ENCODE data around the gene FOXP4.

DNA sequence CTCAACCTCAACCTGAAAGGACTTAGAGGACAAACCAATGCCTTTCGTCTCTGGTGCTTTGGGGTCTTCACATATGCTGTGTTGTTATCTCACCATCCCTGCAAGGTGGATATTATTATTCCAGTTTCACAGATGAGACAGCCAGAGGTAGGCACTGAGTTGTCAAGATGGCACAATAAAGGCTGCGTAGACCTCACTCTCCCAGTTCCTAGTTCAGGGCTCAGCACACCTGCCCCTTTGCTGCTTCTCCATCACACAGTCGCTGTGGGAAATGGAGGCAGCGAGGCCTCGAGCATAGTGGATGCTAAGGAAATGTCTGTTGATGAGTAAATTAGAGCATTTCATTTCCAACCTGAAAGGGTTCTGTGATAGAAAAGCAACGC is 22.0 kb downstream of the FOXP4 start:
- no peak for TF ChIP-seq EZH2 (IDR thresholded peaks at IDR 0.05; ENCODE audit: insufficient read depth, low read length)
- TF ChIP-seq, protein P1, sequence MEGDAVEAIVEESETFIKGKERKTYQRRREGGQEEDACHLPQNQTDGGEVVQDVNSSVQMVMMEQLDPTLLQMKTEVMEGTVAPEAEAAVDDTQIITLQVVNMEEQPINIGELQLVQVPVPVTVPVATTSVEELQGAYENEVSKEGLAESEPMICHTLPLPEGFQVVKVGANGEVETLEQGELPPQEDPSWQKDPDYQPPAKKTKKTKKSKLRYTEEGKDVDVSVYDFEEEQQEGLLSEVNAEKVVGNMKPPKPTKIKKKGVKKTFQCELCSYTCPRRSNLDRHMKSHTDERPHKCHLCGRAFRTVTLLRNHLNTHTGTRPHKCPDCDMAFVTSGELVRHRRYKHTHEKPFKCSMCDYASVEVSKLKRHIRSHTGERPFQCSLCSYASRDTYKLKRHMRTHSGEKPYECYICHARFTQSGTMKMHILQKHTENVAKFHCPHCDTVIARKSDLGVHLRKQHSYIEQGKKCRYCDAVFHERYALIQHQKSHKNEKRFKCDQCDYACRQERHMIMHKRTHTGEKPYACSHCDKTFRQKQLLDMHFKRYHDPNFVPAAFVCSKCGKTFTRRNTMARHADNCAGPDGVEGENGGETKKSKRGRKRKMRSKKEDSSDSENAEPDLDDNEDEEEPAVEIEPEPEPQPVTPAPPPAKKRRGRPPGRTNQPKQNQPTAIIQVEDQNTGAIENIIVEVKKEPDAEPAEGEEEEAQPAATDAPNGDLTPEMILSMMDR (IDR thresholded peaks at IDR 0.05; ENCODE audit: insufficient read depth, low read depth, low read length), result no peak

All from astrocyte (in vitro differentiated cells and primary cell).